HEK293 (cell line): ENCODE measurements around the gene TM4SF5.

Experiments used
- MEIS1 ChIP-seq: sonication (generic); formaldehyde crosslinking; IDR thresholded peaks from 2 replicates; pipeline ENCODE4 v1.8.1; 2022; ENCODE audit warnings: missing genetic modification reagents, mild to moderate bottlenecking, borderline replicate concordance
- OSR2 ChIP-seq: fragments of 450-650 bp; formaldehyde crosslinking; IDR thresholded peaks from 2 replicates; pipeline ENCODE4 v1.5.1; 2016; ENCODE audit warnings: missing biosample characterization, missing genetic modification characterization
- ZNF121 ChIP-seq: fragments of 450-650 bp; formaldehyde crosslinking; IDR thresholded peaks from 2 replicates; pipeline ENCODE4 v1.5.1; 2016; ENCODE audit warnings: missing biosample characterization, missing genetic modification characterization
- ZNF416 ChIP-seq: fragments of 450-650 bp; formaldehyde crosslinking; IDR thresholded peaks from 2 replicates; pipeline ENCODE4 v1.5.1; 2016; ENCODE audit warnings: missing biosample characterization, missing genetic modification characterization
- ZNF624 ChIP-seq: fragments of 450-650 bp; formaldehyde crosslinking; IDR thresholded peaks from 2 replicates; pipeline ENCODE4 v1.5.1; 2017; ENCODE audit warnings: missing biosample characterization, missing genetic modification characterization
- ZNF785 ChIP-seq: fragments of 450-650 bp; formaldehyde crosslinking; IDR thresholded peaks from 2 replicates; pipeline ENCODE4 v1.5.1; 2016; ENCODE audit warnings: missing biosample characterization, missing genetic modification characterization
- TF ChIP-seq, protein P1 (sequence below): fragments of 450-650 bp; formaldehyde crosslinking; IDR thresholded peaks from 2 replicates; pipeline ENCODE4 v1.5.1; 2017; ENCODE audit warnings: missing biosample characterization, missing genetic modification characterization
- TF ChIP-seq, protein P2 (sequence below): fragments of 450-650 bp; formaldehyde crosslinking; IDR thresholded peaks from 2 replicates; pipeline ENCODE4 v1.5.1; 2016; ENCODE audit warnings: missing biosample characterization, missing genetic modification characterization
- TF ChIP-seq, protein P3 (sequence below): fragments of 450-650 bp; formaldehyde crosslinking; IDR thresholded peaks from 2 replicates; pipeline ENCODE4 v1.5.1; 2016; ENCODE audit warnings: missing biosample characterization, missing genetic modification characterization
- TF ChIP-seq, protein P4 (sequence below): fragments of 450-650 bp; formaldehyde crosslinking; IDR thresholded peaks from 2 replicates; pipeline ENCODE4 v1.5.1; 2016; ENCODE audit warnings: missing biosample characterization, missing genetic modification characterization
- TF ChIP-seq, protein P5 (sequence below): IDR thresholded peaks from 2 replicates; pipeline ENCODE4 v1.6.1; 2011; ENCODE audit warnings: mild to moderate bottlenecking, low read depth, low read length, borderline replicate concordance

DNA sequence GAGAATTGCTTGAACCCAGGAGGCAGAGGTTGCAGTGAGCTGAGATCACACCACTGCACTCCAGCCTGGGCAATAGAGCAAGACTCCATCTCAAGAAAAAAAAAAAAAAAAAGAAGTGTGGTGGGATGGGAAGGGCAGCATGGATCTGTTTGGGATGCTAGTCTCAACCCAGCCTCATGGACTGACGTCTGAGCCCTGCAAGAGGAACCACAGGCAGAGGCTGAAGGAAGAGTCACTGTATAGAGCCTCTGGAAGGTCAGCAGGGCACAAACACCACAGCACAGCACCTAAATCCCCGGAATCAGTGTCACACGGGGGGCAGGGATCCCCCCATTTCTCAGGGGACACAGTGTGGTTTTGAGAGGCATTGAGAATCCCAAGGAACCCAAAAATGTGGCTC lies 21.1 kb upstream of the TM4SF5 start:
- TF ChIP-seq ZNF416 (no peak), OSR2 (tag by site-specific recombination) (no peak), ZNF624 (no peak), ZNF785 (tag by site-specific recombination) (no peak), MEIS1 (no peak), ZNF121 (peak; percentile 28; the same call in 1 of the 2 replicates)
- TF ChIP-seq, protein P1, sequence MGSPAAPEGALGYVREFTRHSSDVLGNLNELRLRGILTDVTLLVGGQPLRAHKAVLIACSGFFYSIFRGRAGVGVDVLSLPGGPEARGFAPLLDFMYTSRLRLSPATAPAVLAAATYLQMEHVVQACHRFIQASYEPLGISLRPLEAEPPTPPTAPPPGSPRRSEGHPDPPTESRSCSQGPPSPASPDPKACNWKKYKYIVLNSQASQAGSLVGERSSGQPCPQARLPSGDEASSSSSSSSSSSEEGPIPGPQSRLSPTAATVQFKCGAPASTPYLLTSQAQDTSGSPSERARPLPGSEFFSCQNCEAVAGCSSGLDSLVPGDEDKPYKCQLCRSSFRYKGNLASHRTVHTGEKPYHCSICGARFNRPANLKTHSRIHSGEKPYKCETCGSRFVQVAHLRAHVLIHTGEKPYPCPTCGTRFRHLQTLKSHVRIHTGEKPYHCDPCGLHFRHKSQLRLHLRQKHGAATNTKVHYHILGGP (tag by site-specific recombination), result no peak
- TF ChIP-seq, protein P2, sequence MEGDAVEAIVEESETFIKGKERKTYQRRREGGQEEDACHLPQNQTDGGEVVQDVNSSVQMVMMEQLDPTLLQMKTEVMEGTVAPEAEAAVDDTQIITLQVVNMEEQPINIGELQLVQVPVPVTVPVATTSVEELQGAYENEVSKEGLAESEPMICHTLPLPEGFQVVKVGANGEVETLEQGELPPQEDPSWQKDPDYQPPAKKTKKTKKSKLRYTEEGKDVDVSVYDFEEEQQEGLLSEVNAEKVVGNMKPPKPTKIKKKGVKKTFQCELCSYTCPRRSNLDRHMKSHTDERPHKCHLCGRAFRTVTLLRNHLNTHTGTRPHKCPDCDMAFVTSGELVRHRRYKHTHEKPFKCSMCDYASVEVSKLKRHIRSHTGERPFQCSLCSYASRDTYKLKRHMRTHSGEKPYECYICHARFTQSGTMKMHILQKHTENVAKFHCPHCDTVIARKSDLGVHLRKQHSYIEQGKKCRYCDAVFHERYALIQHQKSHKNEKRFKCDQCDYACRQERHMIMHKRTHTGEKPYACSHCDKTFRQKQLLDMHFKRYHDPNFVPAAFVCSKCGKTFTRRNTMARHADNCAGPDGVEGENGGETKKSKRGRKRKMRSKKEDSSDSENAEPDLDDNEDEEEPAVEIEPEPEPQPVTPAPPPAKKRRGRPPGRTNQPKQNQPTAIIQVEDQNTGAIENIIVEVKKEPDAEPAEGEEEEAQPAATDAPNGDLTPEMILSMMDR (tag by site-specific recombination), result no peak
- TF ChIP-seq, protein P3, sequence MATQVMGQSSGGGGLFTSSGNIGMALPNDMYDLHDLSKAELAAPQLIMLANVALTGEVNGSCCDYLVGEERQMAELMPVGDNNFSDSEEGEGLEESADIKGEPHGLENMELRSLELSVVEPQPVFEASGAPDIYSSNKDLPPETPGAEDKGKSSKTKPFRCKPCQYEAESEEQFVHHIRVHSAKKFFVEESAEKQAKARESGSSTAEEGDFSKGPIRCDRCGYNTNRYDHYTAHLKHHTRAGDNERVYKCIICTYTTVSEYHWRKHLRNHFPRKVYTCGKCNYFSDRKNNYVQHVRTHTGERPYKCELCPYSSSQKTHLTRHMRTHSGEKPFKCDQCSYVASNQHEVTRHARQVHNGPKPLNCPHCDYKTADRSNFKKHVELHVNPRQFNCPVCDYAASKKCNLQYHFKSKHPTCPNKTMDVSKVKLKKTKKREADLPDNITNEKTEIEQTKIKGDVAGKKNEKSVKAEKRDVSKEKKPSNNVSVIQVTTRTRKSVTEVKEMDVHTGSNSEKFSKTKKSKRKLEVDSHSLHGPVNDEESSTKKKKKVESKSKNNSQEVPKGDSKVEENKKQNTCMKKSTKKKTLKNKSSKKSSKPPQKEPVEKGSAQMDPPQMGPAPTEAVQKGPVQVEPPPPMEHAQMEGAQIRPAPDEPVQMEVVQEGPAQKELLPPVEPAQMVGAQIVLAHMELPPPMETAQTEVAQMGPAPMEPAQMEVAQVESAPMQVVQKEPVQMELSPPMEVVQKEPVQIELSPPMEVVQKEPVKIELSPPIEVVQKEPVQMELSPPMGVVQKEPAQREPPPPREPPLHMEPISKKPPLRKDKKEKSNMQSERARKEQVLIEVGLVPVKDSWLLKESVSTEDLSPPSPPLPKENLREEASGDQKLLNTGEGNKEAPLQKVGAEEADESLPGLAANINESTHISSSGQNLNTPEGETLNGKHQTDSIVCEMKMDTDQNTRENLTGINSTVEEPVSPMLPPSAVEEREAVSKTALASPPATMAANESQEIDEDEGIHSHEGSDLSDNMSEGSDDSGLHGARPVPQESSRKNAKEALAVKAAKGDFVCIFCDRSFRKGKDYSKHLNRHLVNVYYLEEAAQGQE (tag by site-specific recombination), result no peak
- TF ChIP-seq, protein P4, sequence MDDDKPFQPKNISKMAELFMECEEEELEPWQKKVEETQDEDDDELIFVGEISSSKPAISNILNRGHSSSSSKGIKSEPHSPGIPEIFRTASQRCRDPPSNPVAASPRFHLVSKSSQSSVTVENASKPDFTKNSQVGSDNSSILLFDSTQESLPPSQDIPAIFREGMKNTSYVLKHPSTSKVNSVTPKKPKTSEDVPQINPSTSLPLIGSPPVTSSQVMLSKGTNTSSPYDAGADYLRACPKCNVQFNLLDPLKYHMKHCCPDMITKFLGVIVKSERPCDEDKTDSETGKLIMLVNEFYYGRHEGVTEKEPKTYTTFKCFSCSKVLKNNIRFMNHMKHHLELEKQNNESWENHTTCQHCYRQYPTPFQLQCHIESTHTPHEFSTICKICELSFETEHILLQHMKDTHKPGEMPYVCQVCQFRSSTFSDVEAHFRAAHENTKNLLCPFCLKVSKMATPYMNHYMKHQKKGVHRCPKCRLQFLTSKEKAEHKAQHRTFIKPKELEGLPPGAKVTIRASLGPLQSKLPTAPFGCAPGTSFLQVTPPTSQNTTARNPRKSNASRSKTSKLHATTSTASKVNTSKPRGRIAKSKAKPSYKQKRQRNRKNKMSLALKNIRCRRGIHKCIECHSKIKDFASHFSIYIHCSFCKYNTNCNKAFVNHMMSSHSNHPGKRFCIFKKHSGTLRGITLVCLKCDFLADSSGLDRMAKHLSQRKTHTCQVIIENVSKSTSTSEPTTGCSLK, result no peak
- TF ChIP-seq, protein P5, sequence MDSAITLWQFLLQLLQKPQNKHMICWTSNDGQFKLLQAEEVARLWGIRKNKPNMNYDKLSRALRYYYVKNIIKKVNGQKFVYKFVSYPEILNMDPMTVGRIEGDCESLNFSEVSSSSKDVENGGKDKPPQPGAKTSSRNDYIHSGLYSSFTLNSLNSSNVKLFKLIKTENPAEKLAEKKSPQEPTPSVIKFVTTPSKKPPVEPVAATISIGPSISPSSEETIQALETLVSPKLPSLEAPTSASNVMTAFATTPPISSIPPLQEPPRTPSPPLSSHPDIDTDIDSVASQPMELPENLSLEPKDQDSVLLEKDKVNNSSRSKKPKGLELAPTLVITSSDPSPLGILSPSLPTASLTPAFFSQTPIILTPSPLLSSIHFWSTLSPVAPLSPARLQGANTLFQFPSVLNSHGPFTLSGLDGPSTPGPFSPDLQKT, result no peak
